Astrocyte of the spinal cord (primary cell): ENCODE results near the gene KCNH4.
"Not testable (repeated sequence)": the region's sequence is repeated elsewhere in the genome, so short reads cannot be mapped to it uniquely, and the experiment has no call there.

ENCODE experiments used
- DNase-seq: peaks from one replicate; pipeline ENCODE4 v3.0.0; 2011; ENCODE audit warnings: low read depth, low spot score
- H3K4me3 ChIP-seq: 2 replicates; pipeline ENCODE4 v1.5.1; 2011; ENCODE audit warnings: low read depth, mild to moderate bottlenecking, low read length, moderate library complexity
- CTCF ChIP-seq: IDR thresholded peaks from 2 replicates; pipeline ENCODE4 v1.5.1; 2012; ENCODE audit warnings: low read depth, mild to moderate bottlenecking, low read length, inconsistent platforms
- in situ Hi-C: cut with HindIII; loops from 2 replicates; pipeline ENCODE4 v1.10.0; 2017; ENCODE audit warnings: low sequenced_read_pairs

The KCNH4 gene

GRCh38 chr17:42188749-42189650 is 8.1 kb upstream of the KCNH4 start:
- in situ Hi-C loops, result no loop called here
- TF ChIP-seq CTCF, result no peak
- DNase-seq, result no peak
- no peak overlapping the region for H3K4me3 ChIP-seq

- no peak overlapping the region for H3K4me3 ChIP-seq
- in situ Hi-C loops, result no loop called here
- no peak for TF ChIP-seq CTCF
- DNase-seq, result no peak
Observed at GRCh38 chr17:42187833-42188232, 6.9 kb upstream of the KCNH4 start.

GRCh38 chr17:42186191-42186590 is 5.2 kb upstream of the KCNH4 start:
- in situ Hi-C loops, H3K4me3 ChIP-seq, DNase-seq: not testable (repeated sequence)

GRCh38 chr17:42185621-42185930 is 4.6 kb upstream of the KCNH4 start:
- TF ChIP-seq CTCF, result no peak
- in situ Hi-C loops, result no loop called here
- H3K4me3 ChIP-seq, result no peak overlapping the region
- no peak for DNase-seq

GRCh38 chr17:42184713-42185620 is 4.0 kb upstream of the KCNH4 start, which contains the start of gene HCRT:
TSS of gene HCRT (minus strand) at chr17:42185452. CDS start at chr17:42185365, 87 bp downstream.
- peak within 1 kb of the TSS; percentile 18 for H3K4me3 ChIP-seq
- in situ Hi-C loops, result no loop called here
- no peak for TF ChIP-seq CTCF
- DNase-seq, result no peak

- peak; percentile 61 for DNase-seq
- in situ Hi-C loops, result no loop called here
- H3K4me3 ChIP-seq, result peak overlapping the region; percentile 52
- peak; percentile 66 for TF ChIP-seq CTCF
Observed at GRCh38 chr17:42183741-42184711, 3.1 kb upstream of the KCNH4 start.
